K562 treated with DMSO at 1 percent for 12 hours (cell line): ENCODE data around the gene UBXN7. TPM values are rescaled to one million over a fixed set of nuclear protein-coding genes. Genes with fewer than 3 reads are reported as not detected.

Experiments used
- total RNA-seq: library from RNA; unstranded; fragments of 300-600 nt; gene quantifications from 2 replicates; pipeline ENCODE4 v1.2.3, GENCODE V29; 2022; ENCODE audit not compliant: insufficient read depth

Gene UBXN7
- 3.9 and 17.1 TPM in 2 replicates for total RNA-seq

GRCh38 chr3:196432137-196432879 lies at the start of gene UBXN7:
UBXN7 (minus strand) TSS chr3:196432427; CDS start chr3:196432399, 28 bp downstream.

GRCh38 chr3:196317687-196318467 lies 114.3 kb downstream of the UBXN7 start, which contains the start of gene DYNLT2B:
DYNLT2B (minus strand) TSS chr3:196318240; CDS start chr3:196318152, 88 bp downstream.

Other genes starting within 250 kb of the UBXN7 start
- gene ZDHHC19, start 221.0 kb downstream of the UBXN7 start, total RNA-seq = 5.2 and 7.7 TPM in 2 replicates
- gene SLC51A, start 215.9 kb downstream of the UBXN7 start, total RNA-seq = 2.7 TPM in 1 of 2 replicates, not detected in the other
- gene PCYT1A, start 144.7 kb downstream of the UBXN7 start, total RNA-seq = 23.9 and 59.8 TPM in 2 replicates
- 12.3 and 29.8 TPM in 2 replicates for gene DYNLT2B, start 114.2 kb downstream of the UBXN7 start, total RNA-seq
- 3.6 and 14.1 TPM in 2 replicates for gene TM4SF19, start 94.0 kb downstream of the UBXN7 start, total RNA-seq
- gene RNF168, start 71.3 kb upstream of the UBXN7 start, total RNA-seq = 7.1 and 18.0 TPM in 2 replicates
- not detected in 2 replicates for gene SMCO1, start 82.9 kb upstream of the UBXN7 start, total RNA-seq
- gene WDR53, start 136.1 kb upstream of the UBXN7 start, total RNA-seq = 21.3 and 25.1 TPM in 2 replicates
- gene FBXO45, start 136.2 kb upstream of the UBXN7 start, total RNA-seq = 5.0 and 15.3 TPM in 2 replicates
- 9.0 and 14.0 TPM in 2 replicates for gene NRROS, start 207.3 kb upstream of the UBXN7 start, total RNA-seq